ENCODE results near the gene DNAI4.

The DNAI4 gene

DNA sequence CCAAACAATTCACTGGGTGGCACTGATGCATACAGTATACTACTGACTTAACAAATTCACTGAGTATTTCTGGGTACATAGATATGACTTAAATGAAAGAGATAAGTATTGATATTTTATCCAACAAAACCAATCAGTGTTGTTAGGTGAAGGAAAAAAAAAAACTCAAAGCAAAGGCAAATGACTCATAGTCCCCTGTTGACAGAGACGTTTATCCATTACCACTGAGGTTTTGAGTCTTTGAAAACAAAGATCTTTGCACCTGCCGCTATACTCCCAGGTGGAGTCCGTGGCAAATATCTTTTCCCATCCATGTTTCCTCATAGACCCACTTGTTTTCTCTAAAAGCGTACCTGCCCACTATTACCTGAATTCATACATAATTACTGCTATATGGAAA is 154.0 kb downstream of the DNAI4 start:
- in situ Hi-C loops (cut with HindIII; ENCODE audit: low sequenced_read_pairs), result no loop called here

DNA sequence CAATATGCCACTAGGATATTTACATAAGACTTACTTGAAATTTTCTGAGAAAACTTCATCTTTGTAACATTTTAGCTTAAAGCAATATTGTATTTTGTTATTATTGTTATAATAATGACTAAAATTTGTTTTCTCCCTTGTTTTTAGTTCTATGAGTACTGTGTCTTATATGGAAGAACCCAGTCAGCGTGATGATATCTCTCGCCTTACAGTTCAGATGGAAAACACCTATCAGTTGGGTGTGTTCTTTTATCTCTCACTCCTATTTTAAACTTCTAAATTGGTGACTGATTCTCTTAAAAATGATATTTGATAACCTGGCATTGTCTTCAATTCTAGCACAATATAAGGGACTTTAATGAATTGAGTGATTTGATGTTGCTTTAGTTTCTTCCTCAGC is 154.4 kb downstream of the DNAI4 start:
- in situ Hi-C loops (cut with HindIII; ENCODE audit: low sequenced_read_pairs), result no loop called here

DNA sequence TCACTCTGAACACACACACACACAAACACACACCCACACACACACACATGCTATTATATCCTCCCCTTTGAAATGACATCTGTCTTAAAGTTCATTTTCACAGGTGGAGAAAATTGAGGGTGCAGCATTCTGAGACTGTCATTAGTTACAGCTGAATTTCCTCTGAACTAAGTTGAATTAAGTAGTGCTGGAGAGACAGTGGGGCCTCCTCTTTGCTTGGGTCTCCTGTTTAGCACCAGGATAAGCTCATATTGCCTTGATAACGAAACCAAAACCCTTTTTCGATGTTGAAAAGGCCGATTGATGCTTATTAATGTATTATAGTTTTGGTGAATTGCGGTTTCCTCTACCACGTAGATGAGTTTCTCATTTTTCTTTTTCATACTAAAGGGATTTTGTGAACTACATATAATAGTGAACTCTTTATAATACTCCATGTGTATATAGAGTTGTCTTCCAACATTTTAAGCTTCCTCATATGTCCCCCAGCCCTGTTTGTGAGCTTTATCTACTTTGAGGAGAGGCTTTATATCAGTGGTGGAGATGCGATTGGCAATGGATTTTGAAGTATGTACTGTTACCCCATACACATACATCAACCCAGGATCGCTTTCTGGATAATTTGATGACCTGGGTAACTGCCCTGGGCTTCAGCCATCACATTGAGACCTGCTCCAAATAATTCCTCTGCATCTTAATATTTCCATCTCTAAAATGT is 155.0 kb downstream of the DNAI4 start:
- in situ Hi-C loops (cut with HindIII; ENCODE audit: low sequenced_read_pairs), result no loop called here

DNA sequence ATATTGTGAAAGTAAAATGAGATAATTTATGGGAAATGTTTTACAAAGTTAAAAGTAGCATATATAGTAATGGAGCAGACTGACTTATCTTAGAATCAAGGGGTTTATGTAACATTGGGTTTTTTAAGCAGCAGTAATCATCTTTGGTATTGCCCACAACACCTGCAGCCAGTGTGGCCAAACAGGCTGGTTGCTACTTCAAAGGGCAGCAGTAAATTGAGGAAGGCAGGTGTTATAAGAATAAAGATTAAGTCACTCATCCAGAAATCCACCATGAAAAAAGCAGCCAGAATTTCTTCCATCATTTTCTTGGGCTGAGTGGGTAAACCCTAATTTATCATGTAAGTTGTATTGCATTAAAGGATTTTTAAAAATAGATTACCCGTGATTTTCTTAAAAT is 155.7 kb downstream of the DNAI4 start:
- in situ Hi-C loops (cut with HindIII; ENCODE audit: low sequenced_read_pairs), result no loop called here

DNA sequence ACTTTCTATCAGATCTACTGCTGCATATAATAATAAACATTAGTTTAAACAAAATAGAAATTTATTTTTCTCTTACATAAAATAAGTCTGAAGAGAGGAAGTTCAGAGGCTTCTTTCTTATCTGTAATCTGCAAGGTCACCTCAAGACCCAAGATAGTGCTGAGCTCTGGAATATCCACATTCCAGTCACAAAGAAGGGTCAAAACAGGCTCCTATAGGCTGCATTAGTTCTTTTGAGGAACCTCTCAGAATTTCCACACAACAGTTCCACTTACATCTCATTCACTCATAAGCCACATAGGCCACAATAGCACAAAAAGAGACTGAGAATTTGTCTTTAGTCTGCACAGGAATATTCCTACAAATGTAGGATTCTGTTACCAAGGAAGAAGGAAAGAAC is 157.0 kb downstream of the DNAI4 start:
- in situ Hi-C loops (cut with HindIII; ENCODE audit: low sequenced_read_pairs), result no loop called here

DNA sequence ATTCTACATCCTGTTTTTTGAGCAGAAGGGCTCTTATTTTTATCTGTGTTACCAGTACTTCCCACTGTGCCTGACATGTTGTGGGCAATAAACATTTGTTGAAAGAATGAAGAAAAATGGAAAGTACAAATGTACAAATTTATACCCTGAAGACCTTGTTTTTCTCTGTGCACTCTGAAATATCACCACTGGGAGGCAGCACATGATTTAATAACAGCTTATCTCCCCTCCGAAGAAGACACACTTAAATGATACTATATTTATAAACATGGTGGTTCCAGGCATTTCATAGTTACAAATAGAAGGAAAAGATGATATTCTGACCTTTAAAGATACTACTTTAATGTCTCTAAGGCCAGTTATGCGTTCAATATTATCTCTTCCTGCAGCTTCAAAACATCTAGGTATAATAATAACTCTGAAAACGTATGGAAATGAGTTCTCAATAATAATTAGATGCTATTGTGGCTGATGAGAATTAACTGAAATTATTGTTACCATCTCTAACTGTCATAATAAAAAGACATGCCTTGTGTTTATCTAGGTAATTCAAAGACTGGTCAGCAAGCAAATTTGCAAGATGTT is 159.6 kb downstream of the DNAI4 start:
- in situ Hi-C loops (cut with HindIII; ENCODE audit: low sequenced_read_pairs), result no loop called here
